Kidney epithelial cell (primary cell): Measurements from ENCODE around the gene SENP6. TPM values are rescaled to one million over a fixed set of nuclear protein-coding genes. Genes with fewer than 3 reads are reported as not detected.
"Not testable (repeated sequence)": the region's sequence is repeated elsewhere in the genome, so short reads cannot be mapped to it uniquely, and the experiment has no call there.

Experiments used
- DNase-seq: peaks from one replicate; pipeline ENCODE4 v3.0.0-alpha.2; 2010; ENCODE audit warnings: low read depth
- H3K27me3 ChIP-seq: 2 replicates; pipeline ENCODE4 v1.6.0; 2011; ENCODE audit warnings: low read length; ENCODE audit not compliant: control insufficient read depth, insufficient read depth
- H3K36me3 ChIP-seq: 2 replicates; pipeline ENCODE4 v1.5.1; 2011; ENCODE audit warnings: low read length; ENCODE audit not compliant: control insufficient read depth, insufficient read depth
- H3K4me3 ChIP-seq: 2 replicates; pipeline ENCODE4 v1.5.1; 2011; ENCODE audit warnings: low read depth, mild to moderate bottlenecking, control low read depth, low read length
- total RNA-seq: library from RNA; depleted of rRNA; stranded (reverse); fragments of >200 nt; gene quantifications from 2 replicates; pipeline ENCODE4 v1.2.3, GENCODE V29; 2015
- TF ChIP-seq, protein P1 (sequence below): IDR thresholded peaks from 2 replicates; pipeline ENCODE4 v1.5.1; 2011; ENCODE audit warnings: mild to moderate bottlenecking, moderate library complexity, low read length, control low read depth, inconsistent platforms; ENCODE audit not compliant: insufficient read depth, poor library complexity, severe bottlenecking

SENP6 gene
- total RNA-seq, 1 donor from 2014 or later, result 68.5 TPM

DNA sequence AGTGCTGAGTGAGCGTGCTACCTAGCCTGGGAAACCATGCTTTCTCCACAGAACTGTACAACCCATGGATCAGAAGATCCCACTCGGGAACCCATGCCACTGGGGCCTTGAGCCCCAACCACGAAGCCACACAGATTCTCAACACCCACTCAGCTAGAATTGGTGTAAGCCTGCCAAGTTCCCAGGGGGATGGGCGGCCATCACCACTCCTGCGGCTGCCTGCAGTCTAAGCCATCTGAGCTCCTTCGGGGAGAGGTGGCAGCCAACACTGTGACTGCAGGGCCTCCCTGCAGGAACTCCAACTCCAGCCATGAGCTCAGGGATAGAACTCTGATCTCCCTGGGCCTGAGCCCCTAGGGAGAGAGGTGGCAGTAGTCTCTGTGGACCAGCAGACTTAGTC is 33.6 kb upstream of the SENP6 start:
- H3K27me3 ChIP-seq, result no peaks in the 10 kb centered on the region
- H3K36me3 ChIP-seq, result no peaks in the 10 kb centered on the region
- TF ChIP-seq, protein P1, sequence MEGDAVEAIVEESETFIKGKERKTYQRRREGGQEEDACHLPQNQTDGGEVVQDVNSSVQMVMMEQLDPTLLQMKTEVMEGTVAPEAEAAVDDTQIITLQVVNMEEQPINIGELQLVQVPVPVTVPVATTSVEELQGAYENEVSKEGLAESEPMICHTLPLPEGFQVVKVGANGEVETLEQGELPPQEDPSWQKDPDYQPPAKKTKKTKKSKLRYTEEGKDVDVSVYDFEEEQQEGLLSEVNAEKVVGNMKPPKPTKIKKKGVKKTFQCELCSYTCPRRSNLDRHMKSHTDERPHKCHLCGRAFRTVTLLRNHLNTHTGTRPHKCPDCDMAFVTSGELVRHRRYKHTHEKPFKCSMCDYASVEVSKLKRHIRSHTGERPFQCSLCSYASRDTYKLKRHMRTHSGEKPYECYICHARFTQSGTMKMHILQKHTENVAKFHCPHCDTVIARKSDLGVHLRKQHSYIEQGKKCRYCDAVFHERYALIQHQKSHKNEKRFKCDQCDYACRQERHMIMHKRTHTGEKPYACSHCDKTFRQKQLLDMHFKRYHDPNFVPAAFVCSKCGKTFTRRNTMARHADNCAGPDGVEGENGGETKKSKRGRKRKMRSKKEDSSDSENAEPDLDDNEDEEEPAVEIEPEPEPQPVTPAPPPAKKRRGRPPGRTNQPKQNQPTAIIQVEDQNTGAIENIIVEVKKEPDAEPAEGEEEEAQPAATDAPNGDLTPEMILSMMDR, result no peak
- DNase-seq, result no peak
- H3K4me3 ChIP-seq, result no peak overlapping the region

DNA sequence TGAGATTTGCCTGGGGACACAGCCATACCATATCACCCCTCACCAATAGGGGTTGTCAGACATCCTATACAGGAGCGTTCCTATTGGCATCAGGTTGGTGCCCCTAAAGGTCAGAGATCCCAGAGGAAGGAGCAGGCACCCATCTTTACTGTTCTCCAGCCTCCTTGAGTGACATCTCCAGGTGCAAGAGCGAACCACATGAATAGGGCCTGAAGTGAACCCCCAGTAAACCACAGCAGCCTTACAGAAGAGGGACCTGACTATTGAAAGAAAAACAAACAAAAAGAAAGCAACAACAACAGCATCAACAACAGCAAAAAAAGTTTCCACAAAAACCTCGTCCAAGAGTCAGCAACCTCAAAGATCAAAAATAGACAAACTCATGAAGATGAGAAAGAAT is 32.7 kb upstream of the SENP6 start:
- H3K36me3 ChIP-seq, result no peaks in the 10 kb centered on the region
- no peak for DNase-seq
- no peaks in the 10 kb centered on the region for H3K27me3 ChIP-seq
- no peak overlapping the region for H3K4me3 ChIP-seq
- TF ChIP-seq, protein P1, result no peak

- not testable (repeated sequence) for DNase-seq, H3K27me3 ChIP-seq, H3K36me3 ChIP-seq, H3K4me3 ChIP-seq
These were observed 31.0 kb upstream of the SENP6 start for GRCh38 chr6:75570671-75571070.

GRCh38 chr6:75572072-75572471 is 29.6 kb upstream of the SENP6 start:
- no peak for DNase-seq
- no peaks in the 10 kb centered on the region for H3K27me3 ChIP-seq
- TF ChIP-seq, protein P1, result no peak

GRCh38 chr6:75579951-75580350 is 21.7 kb upstream of the SENP6 start:
- Histone ChIP-seq H3K4me3 (no peak overlapping the region), H3K27me3 (no peaks in the 10 kb centered on the region), H3K36me3 (no peaks in the 10 kb centered on the region)
- DNase-seq, result no peak
- TF ChIP-seq, protein P1, result no peak

More at GRCh38 chr6:75572072-75572471, 29.6 kb upstream of the SENP6 start:
- no peaks in the 10 kb centered on the region for H3K36me3 ChIP-seq
- no peak overlapping the region for H3K4me3 ChIP-seq

DNA sequence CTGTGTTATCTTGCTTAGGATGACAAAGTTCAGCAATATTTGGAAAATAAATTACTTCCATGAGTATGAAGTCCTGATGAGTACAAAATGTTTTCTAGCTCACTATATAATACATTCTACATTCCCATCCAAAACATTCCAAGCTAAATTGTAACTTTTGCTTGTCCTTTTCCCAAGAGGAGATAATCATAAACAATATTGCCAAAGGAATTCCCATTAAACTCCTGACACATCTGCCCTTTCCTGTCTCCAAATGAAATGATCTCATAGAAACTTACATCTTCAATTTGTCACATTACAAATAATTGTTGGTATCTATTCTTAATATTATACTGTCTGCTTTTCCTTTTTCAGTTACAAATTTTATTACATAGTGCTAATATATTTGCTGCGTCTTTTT is 20.4 kb upstream of the SENP6 start:
- DNase-seq, result no peak
- TF ChIP-seq, protein P1, result no peak

DNA sequence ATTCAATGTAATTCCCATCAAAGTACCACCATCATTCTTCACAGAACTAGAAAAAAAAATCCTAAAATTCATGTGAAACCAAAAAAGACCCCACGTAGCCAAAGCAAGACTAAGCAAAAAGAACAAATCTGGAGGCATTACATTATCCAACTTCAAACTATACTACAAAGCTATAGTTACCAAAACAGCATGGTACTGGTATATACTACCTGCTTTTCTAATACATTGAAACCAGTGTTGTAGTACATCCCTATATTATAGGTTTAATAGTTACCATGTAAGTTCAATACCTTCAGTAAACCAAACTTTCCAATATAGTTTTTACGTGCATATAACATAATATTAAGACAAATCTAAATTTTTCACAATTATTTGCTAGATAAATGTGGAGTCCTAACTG is 17.1 kb upstream of the SENP6 start:
- not testable (repeated sequence) for H3K36me3 ChIP-seq, DNase-seq, H3K27me3 ChIP-seq, H3K4me3 ChIP-seq

More for the DNA sequence above, 20.4 kb upstream of the SENP6 start:
- Histone ChIP-seq H3K27me3 (no peaks in the 10 kb centered on the region), H3K4me3 (no peak overlapping the region), H3K36me3 (no peaks in the 10 kb centered on the region)
